IMR-90 (cell line): ENCODE data around the gene ARHGAP35.

Experiments used
- CHD1 ChIP-seq: IDR thresholded peaks from 2 replicates; pipeline ENCODE4 v1.6.1; 2012; ENCODE audit warnings: low read depth, low read length, improper control_type of control experiment
- ELK1 ChIP-seq: fragments of 150-350 bp; IDR thresholded peaks from 2 replicates; pipeline ENCODE4 v1.6.1; 2016; ENCODE audit warnings: low read depth, mild to moderate bottlenecking, low read length, moderate library complexity, borderline replicate concordance
- FOS ChIP-seq: fragments of 150-350 bp; IDR thresholded peaks from 2 replicates; pipeline ENCODE4 v1.6.1; 2016; ENCODE audit warnings: low read depth, low read length
- POLR2A ChIP-seq: IDR thresholded peaks from 2 replicates; pipeline ENCODE4 v1.6.1; 2012; ENCODE audit warnings: mild to moderate bottlenecking, low read depth, low read length
- RAD21 ChIP-seq: IDR thresholded peaks from 2 replicates; pipeline ENCODE4 v1.6.1; 2012; ENCODE audit warnings: low read length, improper control_type of control experiment
- RFX5 ChIP-seq: IDR thresholded peaks from 2 replicates; pipeline ENCODE4 v1.8.0; 2012; ENCODE audit warnings: low read depth, mild to moderate bottlenecking, low read length, moderate library complexity
- TF ChIP-seq, protein P1 (sequence below): conservative IDR thresholded peaks from 2 replicates; pipeline ENCODE4 v1.5.1; 2012; ENCODE audit warnings: mild to moderate bottlenecking, low read depth, low read length, improper control_type of control experiment

DNA sequence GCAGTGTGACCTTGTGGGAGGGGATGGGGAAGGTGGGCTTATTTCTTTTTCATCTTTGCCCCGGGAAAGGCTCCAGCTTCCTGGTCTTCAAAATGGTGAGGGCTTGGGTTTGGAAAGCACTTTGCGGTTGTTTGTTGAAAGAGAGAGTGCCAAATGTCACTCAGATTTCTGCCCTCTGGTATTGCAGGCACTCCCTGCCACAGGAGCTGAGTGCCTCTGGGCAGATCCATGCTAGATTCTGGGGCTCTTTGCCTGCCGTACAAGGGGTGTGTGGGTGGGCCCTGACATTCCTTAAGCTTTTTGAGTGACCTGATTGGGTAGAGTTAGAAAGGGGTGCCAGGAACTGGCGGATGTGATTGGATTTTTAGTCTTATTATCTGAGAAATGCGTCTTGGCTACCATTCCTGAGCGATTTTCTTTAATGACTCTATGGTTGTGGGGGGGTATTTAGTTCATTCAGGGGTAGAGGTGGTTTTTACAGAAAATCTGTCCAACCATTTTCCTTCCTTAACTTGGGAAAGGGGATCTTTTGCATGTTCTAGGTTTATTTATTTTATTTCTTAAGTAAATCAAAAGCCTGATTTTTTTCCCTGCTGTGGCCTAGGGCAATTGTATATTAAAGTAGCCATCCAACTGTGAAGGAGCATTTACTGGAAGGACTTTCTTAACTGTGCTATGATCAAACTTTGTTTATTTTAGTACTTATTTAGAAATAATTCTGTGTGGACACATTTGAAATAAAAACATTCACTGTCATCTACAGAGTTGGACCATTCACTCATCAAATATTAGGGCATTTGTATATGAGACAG, 3.2 kb downstream of the ARHGAP35 start:
- TF ChIP-seq, protein P1, sequence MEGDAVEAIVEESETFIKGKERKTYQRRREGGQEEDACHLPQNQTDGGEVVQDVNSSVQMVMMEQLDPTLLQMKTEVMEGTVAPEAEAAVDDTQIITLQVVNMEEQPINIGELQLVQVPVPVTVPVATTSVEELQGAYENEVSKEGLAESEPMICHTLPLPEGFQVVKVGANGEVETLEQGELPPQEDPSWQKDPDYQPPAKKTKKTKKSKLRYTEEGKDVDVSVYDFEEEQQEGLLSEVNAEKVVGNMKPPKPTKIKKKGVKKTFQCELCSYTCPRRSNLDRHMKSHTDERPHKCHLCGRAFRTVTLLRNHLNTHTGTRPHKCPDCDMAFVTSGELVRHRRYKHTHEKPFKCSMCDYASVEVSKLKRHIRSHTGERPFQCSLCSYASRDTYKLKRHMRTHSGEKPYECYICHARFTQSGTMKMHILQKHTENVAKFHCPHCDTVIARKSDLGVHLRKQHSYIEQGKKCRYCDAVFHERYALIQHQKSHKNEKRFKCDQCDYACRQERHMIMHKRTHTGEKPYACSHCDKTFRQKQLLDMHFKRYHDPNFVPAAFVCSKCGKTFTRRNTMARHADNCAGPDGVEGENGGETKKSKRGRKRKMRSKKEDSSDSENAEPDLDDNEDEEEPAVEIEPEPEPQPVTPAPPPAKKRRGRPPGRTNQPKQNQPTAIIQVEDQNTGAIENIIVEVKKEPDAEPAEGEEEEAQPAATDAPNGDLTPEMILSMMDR = no peak
- TF ChIP-seq POLR2A (no peak), CHD1 (no peak), ELK1 (no peak), RAD21 (no peak), FOS (no peak), RFX5 (no peak)
